Measurements from ENCODE around the gene ADAMTS9.

The ADAMTS9 gene

GRCh38 chr3:64685800-64686445, 1.9 kb downstream of the ADAMTS9 start:
- DNase-seq, result peak; percentile 97

DNA sequence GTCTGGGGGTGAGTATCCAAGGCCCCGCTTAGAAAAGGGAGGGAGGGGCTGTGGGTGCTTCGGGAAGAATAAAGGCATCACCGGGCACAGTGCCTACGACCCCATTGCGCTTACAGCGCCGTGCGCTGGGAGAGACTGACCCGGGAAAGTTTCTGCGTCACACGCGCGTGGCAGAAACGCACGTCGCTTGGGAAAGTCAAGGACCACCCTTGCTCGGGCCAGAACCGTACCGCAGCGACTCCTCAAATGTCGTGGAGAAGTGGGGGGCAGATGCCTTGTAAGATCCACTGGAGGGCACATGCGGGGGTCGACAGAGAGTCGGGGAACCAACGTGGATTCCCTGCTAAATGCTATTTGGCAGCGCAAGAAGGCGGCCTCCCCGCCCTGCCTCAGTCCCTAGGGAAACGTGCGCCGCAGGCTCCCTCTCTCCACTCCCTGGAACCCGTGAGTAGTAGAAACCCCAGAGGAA, 2.4 kb downstream of the ADAMTS9 start:
- no peak for DNase-seq

DNA sequence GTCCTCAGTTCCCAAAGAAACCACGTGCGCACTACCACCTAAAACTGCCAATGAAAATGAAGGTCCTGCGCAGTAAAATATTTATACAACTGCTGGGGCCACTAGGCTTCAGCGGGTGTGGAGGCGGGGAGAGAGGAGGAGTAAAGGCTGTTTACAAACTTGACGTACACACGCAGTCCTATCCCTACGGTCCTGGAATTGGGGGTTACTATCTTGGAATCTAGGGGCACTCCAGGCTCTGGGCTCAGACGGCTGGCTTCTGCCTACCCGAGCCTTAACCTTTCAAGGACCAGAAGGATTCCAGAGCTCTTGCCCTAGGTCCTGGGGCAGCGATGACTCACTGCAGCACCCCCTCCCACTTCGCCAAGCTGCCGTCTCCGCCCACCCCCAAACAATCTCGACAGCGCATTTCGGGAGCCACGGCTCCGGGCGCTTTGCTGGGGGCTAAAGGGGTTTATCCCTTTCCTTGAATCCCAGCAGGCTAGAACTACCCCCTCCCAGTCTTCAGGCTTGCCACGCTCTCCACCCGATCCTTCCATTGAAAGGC, 3.0 kb downstream of the ADAMTS9 start:
- peak; percentile 67 for DNase-seq

GRCh38 chr3:64681827-64682226, 6.0 kb downstream of the ADAMTS9 start:
- no peak for DNase-seq

DNA sequence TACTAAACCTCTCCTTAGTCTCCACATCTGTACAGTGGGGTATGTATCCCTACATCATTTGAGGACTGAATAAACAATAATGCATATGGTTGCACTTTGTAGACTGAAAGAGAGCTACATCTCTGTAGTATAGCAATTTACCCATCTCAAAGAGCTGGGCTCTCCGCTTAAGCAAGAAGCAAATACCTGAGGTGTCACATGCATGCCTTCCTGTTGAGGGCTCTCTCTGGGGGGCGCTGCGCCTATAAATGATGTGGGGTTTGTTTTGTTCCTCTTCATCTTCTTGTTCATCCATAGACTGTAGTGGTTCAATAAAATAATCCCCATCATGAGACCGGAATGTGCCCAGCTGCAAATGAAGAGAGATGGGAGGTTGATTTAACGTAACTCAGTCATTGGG, 6.8 kb downstream of the ADAMTS9 start:
- DNase-seq, result no peak

DNA sequence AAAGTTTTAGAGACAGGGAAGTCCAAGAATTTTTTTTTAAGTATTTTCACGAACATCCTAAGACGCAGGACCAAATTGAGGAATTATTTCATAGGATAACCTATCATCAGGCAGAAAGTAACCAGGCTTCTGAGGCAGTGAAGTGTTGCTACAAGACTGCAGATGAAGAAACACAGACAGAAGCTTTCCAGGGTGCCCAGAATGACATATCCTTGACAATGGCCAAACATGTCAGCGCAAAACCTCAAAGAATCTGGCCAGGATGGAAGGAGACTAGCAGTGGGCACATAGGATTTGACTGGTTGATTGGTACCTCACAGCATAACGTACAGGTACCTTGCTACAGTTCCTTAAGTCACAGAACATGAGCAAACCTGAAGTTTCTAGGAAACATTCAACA, 7.5 kb downstream of the ADAMTS9 start:
- no peak for DNase-seq

DNA sequence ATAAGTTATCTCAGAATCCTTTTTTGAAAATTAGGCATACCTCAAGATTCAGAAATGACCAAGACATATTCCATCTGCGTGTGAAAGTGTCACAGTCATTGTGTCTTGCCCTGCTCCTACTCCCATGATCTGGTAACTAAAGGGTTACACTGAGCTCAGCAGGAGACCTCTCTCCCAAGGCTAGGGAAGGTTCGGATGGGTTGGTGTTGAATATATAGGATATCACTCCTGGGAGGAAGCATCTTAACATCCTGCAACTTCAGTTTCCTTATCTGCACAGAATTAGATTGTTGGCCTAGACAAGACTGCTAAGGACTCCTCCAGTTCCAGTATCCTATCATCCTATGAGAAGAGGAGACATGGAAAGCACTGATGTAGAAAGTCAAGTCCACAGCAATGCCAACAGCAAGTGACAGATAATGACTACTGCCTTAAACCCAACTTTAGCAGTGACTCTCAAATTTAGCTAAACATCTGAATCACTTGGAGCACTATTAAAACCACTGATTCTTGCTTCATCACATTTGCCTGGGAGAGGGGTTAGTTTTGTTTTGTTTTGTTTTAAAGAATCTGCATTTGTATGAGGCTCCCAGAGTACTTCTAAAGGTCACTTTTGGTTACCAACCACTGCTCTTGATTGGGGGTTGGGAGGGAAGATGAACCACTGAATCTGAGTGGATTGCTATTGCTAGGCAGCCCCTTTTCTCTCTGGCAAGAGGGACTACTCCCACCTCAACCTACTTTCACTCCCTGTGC, 9.7 kb downstream of the ADAMTS9 start:
- DNase-seq, result no peak

DNA sequence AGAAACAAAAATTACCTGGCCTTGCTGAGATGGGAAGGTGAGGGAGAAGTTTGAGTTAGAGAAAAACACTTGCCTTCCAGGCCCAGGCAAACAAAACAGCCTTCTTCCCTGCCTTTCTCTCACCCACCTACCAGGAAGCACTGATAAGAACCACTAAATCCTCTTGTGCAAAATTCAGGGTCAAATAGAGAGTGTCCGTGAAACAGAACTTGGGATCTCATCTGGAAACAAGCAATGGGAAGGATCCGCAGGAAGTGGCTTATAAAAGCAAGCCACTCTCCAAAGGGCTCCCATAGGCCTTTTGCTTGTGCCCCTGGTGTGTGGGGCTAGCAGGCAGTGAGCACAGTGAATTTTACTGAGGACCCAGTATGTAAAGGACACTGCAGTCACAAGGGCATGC, 11.0 kb downstream of the ADAMTS9 start:
- DNase-seq, result no peak

GRCh38 chr3:64675687-64676247, 12.0 kb downstream of the ADAMTS9 start:
- no peak for DNase-seq

- DNase-seq, result peak; percentile 48
Measured at GRCh38 chr3:64674591-64675076, 13.2 kb downstream of the ADAMTS9 start.

DNA sequence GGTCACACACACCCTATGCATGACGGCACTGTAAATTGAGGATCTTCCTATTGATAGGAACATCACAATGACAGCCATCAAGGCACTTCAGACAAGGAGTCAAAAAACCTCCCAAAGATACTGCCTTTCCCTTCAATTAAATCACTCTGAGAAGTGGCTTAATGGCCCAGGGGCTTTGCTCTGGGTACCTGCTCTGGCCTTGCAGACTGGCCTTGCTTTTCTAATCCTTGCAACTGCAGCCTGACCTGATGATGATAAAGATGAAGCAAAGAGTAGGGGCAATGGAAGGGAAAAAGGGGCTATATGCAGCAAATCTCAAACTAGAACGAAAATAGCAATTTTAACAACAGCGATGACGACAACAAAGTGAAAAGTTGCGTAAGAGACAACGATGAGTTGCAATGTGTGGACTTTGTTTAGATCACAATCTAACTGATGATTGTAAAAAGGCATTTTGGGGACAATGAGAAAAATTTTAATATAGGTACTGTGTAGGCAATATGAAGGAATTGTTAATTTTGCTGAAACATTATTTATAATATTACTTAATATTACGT, 14.6 kb downstream of the ADAMTS9 start:
- DNase-seq, result no peak

DNA sequence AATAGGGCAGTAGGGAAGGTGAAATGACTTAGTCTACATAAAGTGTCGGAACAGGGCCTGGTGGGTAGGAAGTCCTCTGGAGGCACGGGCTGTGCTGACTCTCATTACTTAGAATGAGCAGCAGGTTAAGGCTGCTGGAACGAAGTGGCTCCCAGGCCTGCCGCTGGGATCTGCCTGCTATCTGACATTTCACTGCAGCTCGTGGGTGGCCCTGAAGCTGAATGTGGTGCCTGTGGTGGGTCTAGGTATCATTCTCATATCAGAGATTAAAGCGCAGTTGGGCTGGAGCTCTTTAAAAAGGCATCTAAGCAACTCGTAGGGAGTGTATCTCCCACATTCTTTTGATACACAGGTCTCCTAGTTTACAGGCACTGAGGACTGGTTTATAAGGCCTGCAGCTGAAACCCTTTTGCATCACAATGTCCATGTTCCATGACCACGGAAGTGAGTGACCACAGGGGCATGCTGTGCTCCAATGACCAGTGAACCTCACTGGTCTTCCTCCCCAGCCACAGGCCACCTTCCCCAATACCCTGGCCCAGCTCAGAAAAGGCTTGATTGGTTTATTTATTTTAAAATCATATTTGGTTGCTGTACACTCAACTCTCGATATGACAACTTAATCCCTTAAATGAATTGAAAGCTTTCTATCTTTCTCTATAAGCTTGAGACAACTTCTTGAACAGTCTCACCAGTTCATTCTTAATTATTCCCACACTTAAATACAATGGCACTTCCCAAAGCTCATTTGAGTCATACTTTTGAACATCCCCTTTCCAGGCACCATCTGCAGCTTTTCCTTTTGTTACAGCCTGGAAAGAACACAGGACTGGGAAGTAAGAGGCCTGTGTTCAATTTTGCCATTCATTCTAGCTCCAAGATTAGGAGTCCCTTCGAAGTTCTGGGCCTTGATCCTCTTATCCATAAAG, 19.0 kb downstream of the ADAMTS9 start:
- no peak for DNase-seq

- DNase-seq, result no peak
Measured at GRCh38 chr3:64667887-64668581, 19.8 kb downstream of the ADAMTS9 start.

- no peak for DNase-seq
Measured at GRCh38 chr3:64667138-64667537, 20.7 kb downstream of the ADAMTS9 start.

DNA sequence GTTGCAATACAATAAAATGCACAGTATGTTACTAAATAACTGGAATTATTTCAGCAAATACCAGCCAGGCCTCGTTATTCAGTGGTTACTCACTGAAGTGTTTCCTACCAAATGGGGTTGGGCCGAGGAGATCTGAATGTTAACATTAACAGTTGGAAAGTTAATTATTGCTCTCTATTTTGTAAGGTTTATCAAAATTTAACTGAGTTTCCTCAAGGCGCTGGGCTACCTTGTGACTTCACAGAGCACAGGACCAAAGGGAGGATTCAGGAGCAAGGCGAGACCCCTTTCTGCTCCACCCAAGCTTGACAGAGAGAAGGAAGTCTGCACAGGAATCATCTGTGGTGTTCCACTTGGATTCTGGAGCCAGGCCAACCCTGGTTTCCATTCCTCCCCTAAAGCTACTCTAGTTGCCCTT, 21.6 kb downstream of the ADAMTS9 start:
- no peak for DNase-seq

DNA sequence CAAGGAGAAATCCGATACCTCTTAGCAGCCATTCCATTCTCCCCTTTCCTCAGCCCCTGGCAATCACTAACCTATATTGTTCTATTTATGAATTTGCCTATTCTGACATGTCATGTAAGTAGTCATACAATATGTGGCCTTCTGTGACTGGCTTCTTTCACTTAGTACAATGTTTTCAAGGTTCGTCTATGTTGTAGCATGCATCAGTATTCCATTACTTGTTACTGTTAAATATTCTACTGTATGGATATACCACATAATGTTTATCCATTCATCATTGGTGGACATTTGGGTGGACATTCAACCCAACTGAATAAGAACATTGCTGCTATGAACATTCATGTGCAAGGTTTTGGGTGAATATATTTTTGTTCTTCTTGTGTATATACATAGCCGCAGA, 23.4 kb downstream of the ADAMTS9 start:
- no peak for DNase-seq

DNA sequence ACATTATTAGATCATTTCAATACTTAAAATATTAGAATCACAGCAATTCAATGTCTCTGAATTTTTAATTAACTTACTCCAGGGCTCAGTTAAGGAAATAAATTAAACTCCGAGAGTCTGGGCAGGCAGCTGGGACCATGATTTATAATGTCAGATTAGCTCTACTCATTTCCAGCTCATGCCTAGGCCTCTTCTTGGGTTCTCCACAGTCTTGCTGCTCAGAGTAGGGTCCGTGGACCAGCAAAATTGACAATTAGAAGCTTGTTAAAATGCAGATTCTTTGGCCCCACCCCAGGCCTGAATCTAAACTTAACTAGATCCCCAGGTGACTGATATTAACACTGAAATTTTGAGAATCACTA, 28.2 kb downstream of the ADAMTS9 start:
- no peak for DNase-seq

GRCh38 chr3:64658001-64658400, 29.8 kb downstream of the ADAMTS9 start:
- no peak for DNase-seq

DNA sequence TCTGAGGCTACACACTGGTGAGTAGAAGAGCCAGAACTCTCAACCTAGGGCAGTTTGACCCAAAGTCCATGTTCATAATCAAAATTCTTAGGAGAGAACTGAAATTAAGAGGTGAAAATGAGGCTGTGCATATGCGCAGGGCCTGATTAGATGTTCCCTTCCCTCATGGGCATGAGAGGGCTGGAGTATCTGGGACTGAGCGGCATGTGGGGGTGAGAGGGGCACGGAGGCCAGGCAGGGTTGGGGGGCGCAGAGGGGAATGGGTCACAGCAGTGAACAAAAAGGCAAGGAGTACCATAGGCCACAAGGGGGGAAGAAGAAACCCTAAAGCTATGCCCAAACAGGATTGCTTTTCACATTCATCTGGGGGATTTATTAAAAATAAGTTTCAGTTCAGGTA, 31.3 kb downstream of the ADAMTS9 start:
- no peak for DNase-seq

DNA sequence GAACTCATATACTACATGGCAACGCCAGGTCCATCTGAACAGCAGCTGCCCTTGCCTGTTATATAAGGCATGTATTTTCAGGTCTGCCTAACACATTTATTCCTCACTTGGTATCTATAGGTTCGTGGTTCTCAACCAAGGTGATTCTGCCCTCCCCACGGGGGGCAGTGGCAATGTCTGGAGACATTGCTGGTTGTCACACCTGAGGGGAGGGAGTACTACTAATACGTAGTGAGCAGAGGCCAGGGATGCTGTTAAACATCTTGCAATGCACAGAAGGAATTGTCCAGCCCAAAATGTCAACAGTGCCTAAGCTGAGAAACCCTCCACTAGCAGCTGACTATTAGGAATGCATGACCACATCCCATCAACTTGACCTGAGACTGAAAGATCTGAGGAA, 32.6 kb downstream of the ADAMTS9 start:
- no peak for DNase-seq

DNA sequence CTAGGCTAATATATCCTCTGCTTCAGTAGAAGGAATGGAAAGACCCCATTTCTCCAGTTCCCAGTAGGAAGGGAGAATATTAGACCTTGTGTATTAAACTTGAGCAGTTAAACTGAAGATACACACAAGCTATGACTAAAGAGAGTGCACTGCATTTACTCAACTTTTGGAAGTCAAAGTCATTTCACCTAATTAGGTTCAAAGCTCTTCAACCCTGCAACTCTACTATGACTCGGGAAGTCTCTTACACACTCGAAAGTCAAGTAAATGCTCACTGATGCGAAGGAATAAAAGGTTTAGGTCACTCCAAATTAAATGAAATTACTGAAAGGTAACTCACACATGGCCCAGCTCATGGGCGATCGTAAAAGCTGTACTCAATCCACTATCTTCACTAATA, 33.8 kb downstream of the ADAMTS9 start:
- no peak for DNase-seq

DNA sequence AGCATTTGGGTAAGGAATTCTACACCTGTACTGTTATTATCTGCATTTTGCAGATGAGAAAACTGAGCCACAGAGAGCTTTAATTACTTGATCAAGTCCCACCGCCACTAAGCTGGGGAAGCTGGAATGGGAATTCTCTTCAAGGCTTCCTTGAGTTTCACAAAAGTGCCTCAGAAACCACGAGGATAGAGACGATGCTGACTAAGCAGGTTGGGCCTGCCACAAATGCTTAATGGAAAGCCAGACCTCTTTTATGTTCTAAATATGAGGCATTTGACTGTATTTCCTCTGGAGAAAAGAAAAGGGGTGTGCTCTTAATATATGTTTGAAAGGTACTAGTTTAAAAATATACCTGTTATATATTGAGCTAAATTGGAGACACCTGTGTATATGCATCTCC, 34.7 kb downstream of the ADAMTS9 start:
- no peak for DNase-seq
